ENCODE measurements around the gene ABHD12. TPM values are rescaled to one million over a fixed set of nuclear protein-coding genes. Genes with fewer than 3 reads are reported as not detected.

ABHD12 gene
- total RNA-seq, 4 donors from 2014 or later: 11.9 to 18.4 (median 13.8) TPM

GRCh38 chr20:25295386-25296093 is 95.1 kb downstream of the ABHD12 start:
- TF ChIP-seq POLR2A (IDR thresholded peaks at IDR 0.05) (no peak), CTCF (IDR thresholded peaks at IDR 0.05 in 4 of 5, conservative IDR thresholded peaks at IDR 0.05 in 1 of 5) (peak in 3 of 5 experiments; percentile 18 to 40 (median 20))
- Histone ChIP-seq H3K4me1 (peaks cover 26 to 32% of the 10 kb centered on the region in 2 donors), H3K36me3 (peaks cover 0 to 9% of the 10 kb centered on the region in 2 donors), H3K27ac (peak overlapping the region; percentile 46 to 85 (median 65)), H3K4me3 (no peak overlapping the region), H3K27me3 (no peaks in the 10 kb centered on the region), H3K9me3 (no peaks in the 10 kb centered on the region)
- in situ Hi-C loops (cut with MboI; ENCODE audit: low sequenced_read_pairs in 4 of 4): loop anchor here in 2 of 4 donors (10.0 to 25.0 kb wide), 3 partner anchors 99 to 308 kb away; partner anchors contain the start of genes ABHD12 (in 2 of the 2), APMAP (in 1 of the 2) and ENTPD6 (in 1 of the 2)
- ATAC-seq (peak; percentile 79 to 84), DNase-seq (peak; percentile 80 to 88)
- intact Hi-C loops (cut with DNase I; ENCODE audit: low total_unique reads): loop anchor here (2.0 kb wide), 2 partner anchors 47 to 103 kb away; partner anchors contain the start of gene PYGB

- intact Hi-C loops (cut with DNase I; ENCODE audit: low total_unique reads): loop anchor here (2.0 kb wide), 1 partner anchor 104 kb away; no protein-coding TSS in a partner anchor
- no peaks in the 10 kb centered on the region for H3K27me3 ChIP-seq
- no peaks in the 10 kb centered on the region for H3K9me3 ChIP-seq
- DNase-seq (peak in 1 of 2 donors; percentile 48), ATAC-seq (peak; percentile 19 to 28)
- peaks cover 26 to 32% of the 10 kb centered on the region in 2 donors for H3K4me1 ChIP-seq
- no peak for TF ChIP-seq POLR2A (IDR thresholded peaks at IDR 0.05)
- peak; percentile 51 to 80 (median 55) for TF ChIP-seq CTCF (IDR thresholded peaks at IDR 0.05 in 4 of 5, conservative IDR thresholded peaks at IDR 0.05 in 1 of 5)
- H3K27ac ChIP-seq: peak overlapping the region; percentile 46 to 85 (median 65)
- no peak overlapping the region for H3K4me3 ChIP-seq
- in situ Hi-C loops (cut with MboI; ENCODE audit: low sequenced_read_pairs in 4 of 4): loop anchor here in 2 of 4 donors (10.0 to 25.0 kb wide), 3 partner anchors 100 to 307 kb away; partner anchors contain the start of genes ABHD12 (in 2 of the 2), APMAP (in 1 of the 2) and ENTPD6 (in 1 of the 2)
- H3K36me3 ChIP-seq: peaks cover 0 to 16% of the 10 kb centered on the region in 2 donors
Observed at GRCh38 chr20:25294459-25295385, 95.9 kb downstream of the ABHD12 start.

DNA sequence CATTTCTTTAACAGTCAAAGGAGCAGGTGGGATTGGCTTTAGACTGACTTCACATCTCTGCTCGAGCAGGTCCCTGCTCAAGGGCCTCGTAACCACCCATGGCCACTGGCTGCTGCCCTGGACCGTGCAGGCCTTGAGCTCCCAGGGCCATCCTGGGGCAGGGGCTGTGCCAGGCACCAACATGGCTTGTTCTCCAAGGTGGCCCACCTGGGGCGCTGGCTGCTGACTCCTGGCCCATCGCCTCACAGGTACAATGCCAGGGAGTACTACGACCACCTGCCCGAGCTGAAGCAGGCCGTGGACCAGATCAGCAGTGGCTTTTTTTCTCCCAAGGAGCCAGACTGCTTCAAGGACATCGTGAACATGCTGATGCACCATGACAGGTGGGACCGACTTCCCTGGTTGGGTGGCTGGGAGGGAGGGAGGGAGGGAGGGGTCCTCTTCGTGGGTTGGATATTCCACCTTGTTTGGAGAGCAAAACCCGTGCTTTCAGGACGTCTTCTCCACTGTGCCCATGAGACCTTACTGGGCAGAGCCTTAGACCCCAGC is 96.7 kb downstream of the ABHD12 start:
- no peak for TF ChIP-seq CTCF (IDR thresholded peaks at IDR 0.05 in 4 of 5, conservative IDR thresholded peaks at IDR 0.05 in 1 of 5)
- TF ChIP-seq POLR2A (IDR thresholded peaks at IDR 0.05): no peak
- Histone ChIP-seq H3K4me1 (peaks cover 26 to 32% of the 10 kb centered on the region in 2 donors), H3K4me3 (no peak overlapping the region), H3K36me3 (peaks cover 0 to 16% of the 10 kb centered on the region in 2 donors), H3K27me3 (no peaks in the 10 kb centered on the region), H3K27ac (peak overlapping the region; percentile 46 to 85 (median 65)), H3K9me3 (no peaks in the 10 kb centered on the region)
- ATAC-seq (no peak), DNase-seq (no peak)
- in situ Hi-C loops (cut with MboI; ENCODE audit: low sequenced_read_pairs in 4 of 4): loop anchor here in 2 of 4 donors (10.0 to 25.0 kb wide), 3 partner anchors 101 to 307 kb away; partner anchors contain the start of genes ABHD12 (in 2 of the 2), APMAP (in 1 of the 2) and ENTPD6 (in 1 of the 2)
- intact Hi-C loops (cut with DNase I; ENCODE audit: low total_unique reads): loop anchor here (2.0 kb wide), 1 partner anchor 105 kb away; no protein-coding TSS in a partner anchor

GRCh38 chr20:25293507-25293906 is 97.1 kb downstream of the ABHD12 start:
- no peaks in the 10 kb centered on the region for H3K9me3 ChIP-seq
- H3K4me1 ChIP-seq: peaks cover 26 to 32% of the 10 kb centered on the region in 2 donors
- no peaks in the 10 kb centered on the region for H3K27me3 ChIP-seq
- TF ChIP-seq POLR2A (IDR thresholded peaks at IDR 0.05) (no peak), CTCF (IDR thresholded peaks at IDR 0.05 in 4 of 5, conservative IDR thresholded peaks at IDR 0.05 in 1 of 5) (no peak)
- DNase-seq (no peak), ATAC-seq (no peak)
- H3K4me3 ChIP-seq: no peak overlapping the region
- in situ Hi-C loops (cut with MboI; ENCODE audit: low sequenced_read_pairs in 4 of 4): loop anchor here in 2 of 4 donors (10.0 to 25.0 kb wide), 3 partner anchors 101 to 306 kb away; partner anchors contain the start of genes ABHD12 (in 2 of the 2), APMAP (in 1 of the 2) and ENTPD6 (in 1 of the 2)
- H3K36me3 ChIP-seq: peaks cover 0 to 16% of the 10 kb centered on the region in 2 donors
- H3K27ac ChIP-seq: peak overlapping the region in 2 of 4 donors; percentile 82 to 85
- intact Hi-C loops (cut with DNase I; ENCODE audit: low total_unique reads): no loop called here
